ENCODE measurements around the gene RAD9A.
A peak's percentile ranks its signal among the peaks of the same experiment; 100 is the strongest.

The RAD9A gene

DNA sequence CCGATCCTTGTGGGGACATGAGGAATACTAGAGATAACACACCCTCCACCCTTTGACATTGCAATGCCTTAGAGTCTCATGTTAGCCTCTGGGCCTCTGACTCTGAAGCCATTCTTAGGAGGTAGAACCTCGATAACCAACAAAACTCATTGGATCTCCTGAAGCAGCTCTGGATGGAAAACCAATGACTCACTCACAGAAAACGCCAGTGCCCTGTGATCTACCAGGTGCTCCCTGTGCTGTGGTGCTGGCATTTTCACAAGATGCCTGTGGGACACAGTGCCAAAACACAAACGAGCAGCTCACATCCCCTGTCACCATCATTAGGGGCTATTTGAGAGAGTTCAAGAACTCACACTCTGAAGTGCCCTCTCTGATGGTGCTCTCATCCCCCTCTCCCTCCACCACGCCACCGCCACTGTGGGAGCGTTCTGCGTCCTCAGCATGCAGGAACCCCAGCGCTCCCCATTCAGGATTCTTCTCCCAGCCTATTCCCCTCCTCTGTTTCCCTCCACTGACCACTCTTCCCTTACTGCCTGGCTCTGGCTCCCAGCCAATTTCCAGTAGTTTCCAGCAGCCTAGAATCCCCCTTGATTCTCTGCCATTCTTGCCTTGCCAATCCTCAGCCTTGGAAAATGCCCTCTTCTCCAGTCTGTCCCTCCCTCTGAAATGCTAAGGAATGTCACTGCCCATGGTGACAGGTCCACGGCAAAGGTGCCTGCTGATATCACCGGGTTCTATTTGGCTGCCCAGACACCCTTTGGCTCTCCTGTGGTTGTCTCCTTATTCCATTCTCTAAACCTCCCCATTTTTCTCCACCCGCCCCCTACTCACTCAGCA, 33.7 kb upstream of the RAD9A start:
- Histone ChIP-seq H3K4me1 (ENCODE audit: low read length) (peaks cover 44% of the 10 kb centered on the region), H2AFZ (ENCODE audit: low read depth, low read length) (no peak overlapping the region), H3K79me2 (ENCODE audit: low read length) (peaks cover 17% of the 10 kb centered on the region; the same call in 1 of the 2 replicates), H3K4me2 (ENCODE audit: low read length) (peak overlapping the region; percentile 97), H3K4me3 (ENCODE audit: low read length) (no peak overlapping the region), H3K9me3 (ENCODE audit: insufficient read depth, low read length) (no peaks in the 10 kb centered on the region), H3K9ac (ENCODE audit: low read length) (peak overlapping the region; percentile 98; the same call in 1 of the 2 replicates), H3K27ac (ENCODE audit: low read length) (peak overlapping the region; percentile 95; the same call in 1 of the 2 replicates), H4K20me1 (ENCODE audit: insufficient read depth, low read length) (no peaks in the 10 kb centered on the region), H3K27me3 (ENCODE audit: low read depth, low read length) (no peaks in the 10 kb centered on the region), H3K36me3 (replicated peaks; ENCODE audit: low read depth, low read length) (no peaks in the 10 kb centered on the region)
- no peak for TF ChIP-seq CTCF (IDR thresholded peaks at IDR 0.05; ENCODE audit: low read depth, low read length)
- no peak for TF ChIP-seq EZH2phosphoT487 (IDR thresholded peaks at IDR 0.05; ENCODE audit: low read depth)

GRCh38 chr11:67364169-67364568, 27.6 kb upstream of the RAD9A start:
- Histone ChIP-seq H2AFZ (ENCODE audit: low read depth, low read length) (no peak overlapping the region), H3K4me2 (ENCODE audit: low read length) (no peak overlapping the region), H3K4me1 (ENCODE audit: low read length) (no peaks in the 10 kb centered on the region), H3K9me3 (ENCODE audit: insufficient read depth, low read length) (no peaks in the 10 kb centered on the region), H3K4me3 (ENCODE audit: low read length) (no peak overlapping the region), H3K9ac (ENCODE audit: low read length) (no peak overlapping the region), H3K27me3 (ENCODE audit: low read depth, low read length) (no peaks in the 10 kb centered on the region), H3K27ac (ENCODE audit: low read length) (no peak overlapping the region), H3K36me3 (replicated peaks; ENCODE audit: low read depth, low read length) (peaks cover 8% of the 10 kb centered on the region), H4K20me1 (ENCODE audit: insufficient read depth, low read length) (no peaks in the 10 kb centered on the region), H3K79me2 (ENCODE audit: low read length) (peaks cover 2% of the 10 kb centered on the region; the same call in 1 of the 2 replicates)
- TF ChIP-seq CTCF (IDR thresholded peaks at IDR 0.05; ENCODE audit: low read depth, low read length) (no peak), EZH2phosphoT487 (IDR thresholded peaks at IDR 0.05; ENCODE audit: low read depth) (no peak)

DNA sequence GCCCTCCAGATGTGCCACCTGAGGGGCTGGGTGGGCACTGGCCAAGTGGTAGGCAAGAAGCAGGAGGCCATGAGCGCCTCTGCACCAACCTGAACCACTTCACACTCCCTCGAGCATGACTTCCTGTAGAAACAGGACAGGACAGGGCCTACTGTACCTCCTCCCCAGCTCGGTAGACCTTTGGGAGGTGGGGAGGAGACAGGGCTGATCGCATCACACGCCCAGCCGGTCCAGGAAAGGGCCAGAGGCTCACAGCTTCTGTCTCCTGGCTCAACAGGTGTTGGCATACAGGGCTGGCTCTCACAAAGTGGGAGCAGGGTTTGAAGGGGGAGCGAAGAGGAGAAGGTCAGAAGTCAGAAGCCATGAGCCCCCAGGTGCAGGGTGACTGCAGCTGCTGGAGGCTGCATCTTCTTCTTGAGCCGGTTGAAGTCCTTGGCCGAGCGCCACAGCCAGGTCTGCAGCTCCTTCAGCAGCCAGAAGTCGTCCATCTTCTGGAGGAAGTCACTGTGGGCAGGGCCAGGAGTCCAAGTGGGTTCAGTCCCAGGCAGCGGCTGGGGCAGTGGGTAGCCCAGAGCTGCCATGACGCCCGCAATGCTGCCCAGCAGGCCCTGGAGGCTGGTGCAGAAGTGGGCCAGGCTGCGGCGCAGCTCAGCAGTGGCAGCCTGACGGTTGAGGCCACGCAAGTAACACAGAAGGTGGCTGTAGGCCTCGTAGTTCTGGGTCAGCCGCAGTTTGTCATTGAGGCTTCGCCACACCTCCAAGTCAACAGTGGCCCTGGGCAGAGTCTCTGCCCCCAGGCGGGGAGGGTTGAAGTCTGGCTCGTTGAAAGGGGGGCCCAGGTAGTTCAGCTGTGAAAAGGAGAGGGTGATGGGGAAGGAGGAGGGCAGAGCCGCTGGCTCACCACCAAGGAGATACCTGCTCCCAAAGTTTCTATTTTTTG, 26.7 kb upstream of the RAD9A start:
- Histone ChIP-seq H3K9ac (ENCODE audit: low read length) (no peak overlapping the region), H3K4me2 (ENCODE audit: low read length) (no peak overlapping the region), H2AFZ (ENCODE audit: low read depth, low read length) (no peak overlapping the region), H3K27me3 (ENCODE audit: low read depth, low read length) (no peaks in the 10 kb centered on the region), H3K79me2 (ENCODE audit: low read length) (peaks cover 5% of the 10 kb centered on the region; the same call in 1 of the 2 replicates), H3K4me3 (ENCODE audit: low read length) (no peak overlapping the region), H3K27ac (ENCODE audit: low read length) (no peak overlapping the region), H3K4me1 (ENCODE audit: low read length) (no peaks in the 10 kb centered on the region), H4K20me1 (ENCODE audit: insufficient read depth, low read length) (no peaks in the 10 kb centered on the region), H3K36me3 (replicated peaks; ENCODE audit: low read depth, low read length) (peaks cover 8% of the 10 kb centered on the region), H3K9me3 (ENCODE audit: insufficient read depth, low read length) (no peaks in the 10 kb centered on the region)
- no peak for TF ChIP-seq EZH2phosphoT487 (IDR thresholded peaks at IDR 0.05; ENCODE audit: low read depth)
- no peak for TF ChIP-seq CTCF (IDR thresholded peaks at IDR 0.05; ENCODE audit: low read depth, low read length)
